ENCODE results near the gene YWHAB.

- TF ChIP-seq CTCF (conservative IDR thresholded peaks at IDR 0.05; ENCODE audit: low read depth, low read length) (no peak), EZH2 (IDR thresholded peaks at IDR 0.05; ENCODE audit: borderline replicate concordance, low read depth, low read length, poor library complexity, severe bottlenecking) (no peak)
Observed at GRCh38 chr20:44955270-44955669, 69.8 kb downstream of the YWHAB start.
